MM.1S (cell line): Measurements from ENCODE around the gene SUCLA2.

ENCODE experiments used
- CTCF ChIP-seq: fragments of 300-600 bp; sonication (generic); IDR thresholded peaks from 2 replicates; pipeline ENCODE4 v1.5.1; 2016; ENCODE audit warnings: antibody characterized with exemption, low read length, mixed read lengths
- EZH2 ChIP-seq: fragments of 300-600 bp; sonication (generic); optimal IDR thresholded peaks from 2 replicates; pipeline ENCODE3; 2017; ENCODE audit warnings: low read depth, mild to moderate bottlenecking, antibody characterized with exemption, low read length, mixed read lengths

GRCh38 chr13:48018637-48019036 lies 17.6 kb upstream of the SUCLA2 start:
- no peak for TF ChIP-seq CTCF
- TF ChIP-seq EZH2: no peak
